Activated T-helper 1 cell treated with anti-CD3 and anti-CD28 coated beads, Interleukin-12 subunit alpha, Interleukin-12 subunit beta, Interleukin-2, Interleukin-4 antibody, amounts not matched to agents 30 ng/mL and 10 ng/mL and 1 ng/mL, durations not matched to agents 14 hours and 24 hours and 36 hours (primary cell): ENCODE data around the gene ATP6V1C2. TPM values are rescaled to one million over a fixed set of nuclear protein-coding genes. Genes with fewer than 3 reads are reported as not detected.

ENCODE experiments used
- DNase-seq: peaks from one replicate; pipeline ENCODE4 v3.0.0; 2021; ENCODE audit warnings: low spot score
- H3K27ac Mint-ChIP-seq: one replicate; pipeline ENCODE4 v1.8.0; 2021; ENCODE audit warnings: mild to moderate bottlenecking, mixed read lengths
- H3K27me3 Mint-ChIP-seq: one replicate; pipeline ENCODE4 v1.8.0; 2022; ENCODE audit warnings: mild to moderate bottlenecking, moderate library complexity, mixed read lengths; ENCODE audit not compliant: insufficient read depth
- H3K36me3 Mint-ChIP-seq: one replicate; pipeline ENCODE4 v1.8.0; 2021; ENCODE audit warnings: low read depth, mixed read lengths
- H3K4me1 Mint-ChIP-seq: one replicate; pipeline ENCODE4 v1.8.0; 2021; ENCODE audit warnings: low read depth, mixed read lengths
- H3K4me3 Mint-ChIP-seq: one replicate; pipeline ENCODE4 v1.8.0; 2021; ENCODE audit warnings: mild to moderate bottlenecking, moderate library complexity, mixed read lengths
- H3K9me3 Mint-ChIP-seq: one replicate; pipeline ENCODE4 v1.8.0; 2021; ENCODE audit warnings: mixed read lengths
- intact Hi-C: fragments of 100-400 bp; cut with micrococcal nuclease; formaldehyde crosslinking; loops from one replicate; pipeline ENCODE4 v1.15.1; 2024
- total RNA-seq: library from RNA; stranded (reverse); gene quantifications from 2 replicates; pipeline ENCODE4 v1.2.3, GENCODE V29; 2022

The ATP6V1C2 gene
- total RNA-seq, 1 donor from 2014 or later, result 0.05 TPM

DNA sequence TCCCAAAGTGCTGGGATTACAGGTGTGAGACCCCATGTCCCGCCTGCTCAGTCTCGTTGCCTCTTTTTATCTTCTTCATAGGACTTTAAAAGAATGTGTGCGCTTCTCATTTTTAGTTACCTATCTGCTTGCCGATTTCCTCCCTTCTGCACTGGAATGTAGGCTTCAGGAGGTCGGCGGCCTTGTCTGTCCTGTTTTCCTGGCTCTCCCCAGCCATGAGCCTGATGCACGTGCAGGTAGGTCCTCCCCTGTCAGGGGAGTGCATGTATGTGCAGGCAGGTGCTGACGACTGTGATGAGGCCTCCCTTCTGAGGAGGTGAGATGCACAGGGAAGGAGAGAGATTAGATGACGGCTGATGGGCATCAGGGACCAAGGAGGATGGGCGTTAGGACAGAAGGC lies 13.6 kb upstream of the ATP6V1C2 start:
- H3K27ac Mint-ChIP-seq, result no peak overlapping the region
- peaks cover 15% of the 10 kb centered on the region for H3K27me3 Mint-ChIP-seq
- no peaks in the 10 kb centered on the region for H3K9me3 Mint-ChIP-seq
- peaks cover 12% of the 10 kb centered on the region for H3K4me1 Mint-ChIP-seq
- H3K4me3 Mint-ChIP-seq, result no peak overlapping the region
- intact Hi-C loops, result no loop called here
- no peaks in the 10 kb centered on the region for H3K36me3 Mint-ChIP-seq
- DNase-seq, result no peak

DNA sequence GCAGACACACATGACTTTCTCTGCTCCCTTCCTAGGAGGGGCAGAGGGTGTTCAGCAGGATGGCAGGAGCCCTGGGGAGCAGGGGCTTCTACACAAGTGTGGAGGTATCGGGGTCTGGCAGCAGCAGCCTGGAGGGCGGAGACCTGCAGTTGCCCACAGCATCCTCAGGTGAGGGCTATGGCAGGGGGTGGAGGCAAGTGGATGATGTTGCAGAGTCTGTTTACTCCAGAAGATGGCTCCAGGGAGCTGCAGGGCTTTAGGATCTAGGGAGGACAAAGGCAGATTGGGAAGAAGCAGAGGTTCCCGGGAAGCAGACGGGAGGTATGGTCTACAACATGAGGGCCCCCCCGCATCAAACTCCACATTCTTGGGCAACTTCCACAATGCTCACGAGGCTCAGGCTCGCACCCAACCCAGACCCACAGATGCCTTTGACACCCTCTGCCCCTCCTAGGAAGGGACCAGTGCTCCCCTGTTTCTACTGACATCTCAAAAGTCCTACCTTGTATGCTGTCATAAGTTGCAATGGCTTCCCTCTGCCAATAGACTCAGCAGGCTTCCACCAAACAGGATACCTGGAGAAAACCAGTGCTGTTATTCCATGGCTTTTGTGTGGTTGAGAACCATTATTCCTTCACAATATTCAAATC lies 12.0 kb upstream of the ATP6V1C2 start:
- H3K4me3 Mint-ChIP-seq, result no peak overlapping the region
- H3K9me3 Mint-ChIP-seq, result no peaks in the 10 kb centered on the region
- peaks cover 12% of the 10 kb centered on the region for H3K4me1 Mint-ChIP-seq
- peaks cover 20% of the 10 kb centered on the region for H3K27me3 Mint-ChIP-seq
- intact Hi-C loops, result no loop called here
- no peak for DNase-seq
- H3K36me3 Mint-ChIP-seq, result no peaks in the 10 kb centered on the region
- no peak overlapping the region for H3K27ac Mint-ChIP-seq

DNA sequence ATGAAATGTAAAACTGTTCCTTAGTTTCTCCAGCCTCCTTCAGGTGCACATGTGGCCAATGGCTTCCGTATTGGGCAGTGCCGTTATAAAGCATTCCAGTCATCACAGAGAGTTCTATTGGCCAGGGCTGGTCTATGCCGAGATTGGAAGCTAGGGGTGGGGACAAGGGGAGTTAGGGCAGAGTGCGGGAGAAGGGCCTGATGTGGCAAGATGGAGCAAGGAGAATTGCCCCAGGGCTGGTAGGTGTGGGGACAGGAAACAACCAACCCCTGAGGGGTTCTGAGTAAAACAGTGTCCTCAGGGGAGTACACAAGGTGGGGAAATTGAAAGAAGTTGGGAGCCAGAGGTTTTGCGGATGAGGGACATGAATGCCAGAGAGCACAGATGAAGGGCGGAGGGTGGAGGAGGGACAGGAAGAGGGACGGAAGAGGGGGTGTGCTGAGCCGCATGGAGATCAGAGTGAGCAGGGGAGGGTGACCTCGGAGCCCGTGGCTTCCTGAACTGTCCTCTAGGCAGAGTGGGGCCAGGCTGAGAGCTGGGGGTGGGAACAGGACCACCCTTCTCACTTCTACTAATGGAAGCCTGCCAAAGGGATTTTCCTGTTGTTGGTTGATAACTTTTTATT lies 9.1 kb upstream of the ATP6V1C2 start:
- intact Hi-C loops, result no loop called here
- Mint-ChIP-seq H3K27ac (peak overlapping the region; percentile 4), H3K4me1 (peaks cover 12% of the 10 kb centered on the region), H3K27me3 (peaks cover 23% of the 10 kb centered on the region), H3K9me3 (no peaks in the 10 kb centered on the region), H3K36me3 (no peaks in the 10 kb centered on the region), H3K4me3 (no peak overlapping the region)
- DNase-seq, result no peak

DNA sequence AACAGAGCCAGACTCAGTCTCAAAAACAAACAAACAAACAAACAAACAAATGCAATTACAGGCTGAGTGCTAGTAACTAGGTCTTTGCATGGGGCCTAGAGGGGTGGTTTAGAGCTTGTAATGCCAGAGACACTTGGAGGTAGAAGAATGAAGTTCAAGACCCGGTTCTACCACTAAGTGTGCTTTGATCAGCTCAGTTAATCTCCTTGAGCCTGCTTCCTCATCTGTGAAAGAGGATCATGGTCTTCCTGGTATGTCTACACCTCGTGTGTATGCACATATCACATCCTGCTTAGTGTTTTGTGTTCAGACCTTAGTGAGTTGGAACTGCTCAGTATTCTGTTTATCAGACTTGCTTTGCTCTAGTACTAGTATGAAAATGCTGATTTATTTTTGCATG lies 4.8 kb upstream of the ATP6V1C2 start:
- Mint-ChIP-seq H3K27ac (no peak overlapping the region), H3K27me3 (peaks cover 48% of the 10 kb centered on the region), H3K9me3 (no peaks in the 10 kb centered on the region), H3K4me1 (peaks cover 7% of the 10 kb centered on the region), H3K36me3 (no peaks in the 10 kb centered on the region), H3K4me3 (no peak overlapping the region)
- no peak for DNase-seq
- intact Hi-C loops, result no loop called here

DNA sequence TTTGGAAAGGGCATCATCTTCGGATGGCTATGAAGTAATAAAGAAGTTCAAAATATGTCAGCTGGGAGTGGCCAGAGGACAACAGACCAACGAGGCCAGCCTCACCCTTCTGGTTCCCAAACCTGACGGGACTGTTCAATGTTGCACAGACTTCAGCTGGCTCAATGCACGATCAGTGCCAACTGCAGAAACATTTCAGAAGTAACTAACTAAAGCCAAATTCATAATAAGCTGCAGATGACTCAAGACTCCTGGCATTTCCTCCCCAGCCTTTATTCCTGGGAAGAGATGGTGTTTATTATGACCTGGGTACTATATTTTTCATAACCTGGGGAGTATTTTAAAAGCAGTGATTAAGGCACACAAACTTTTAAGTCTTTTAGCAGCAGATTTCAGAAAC lies 3.8 kb upstream of the ATP6V1C2 start:
- H3K36me3 Mint-ChIP-seq, result no peaks in the 10 kb centered on the region
- intact Hi-C loops, result no loop called here

DNA sequence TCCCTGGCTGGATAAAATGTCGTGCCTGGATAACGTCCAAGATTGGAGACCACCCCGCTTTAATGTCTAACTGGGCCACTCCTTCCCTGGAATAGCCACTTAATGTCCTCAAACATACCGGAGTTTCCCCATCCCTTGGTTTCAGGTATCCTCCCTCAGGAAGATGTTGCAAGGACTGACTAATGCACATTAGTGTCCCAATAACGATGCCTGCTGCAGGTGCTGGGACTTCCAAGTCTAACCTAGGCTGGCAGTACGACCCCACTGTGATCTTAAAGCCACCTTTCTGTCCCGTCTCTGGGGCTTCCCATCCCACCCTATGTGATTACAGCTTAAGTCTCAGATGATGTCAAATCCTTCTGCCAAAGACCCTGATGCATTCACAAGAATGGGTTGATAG lies 1.1 kb upstream of the ATP6V1C2 start:
- Mint-ChIP-seq H3K4me1 (no peaks in the 10 kb centered on the region), H3K27me3 (peaks cover 68% of the 10 kb centered on the region), H3K4me3 (no peak overlapping the region), H3K36me3 (no peaks in the 10 kb centered on the region), H3K9me3 (no peaks in the 10 kb centered on the region), H3K27ac (no peak overlapping the region)
- intact Hi-C loops, result no loop called here
- no peak for DNase-seq

More for the DNA sequence above, 3.8 kb upstream of the ATP6V1C2 start:
- peaks cover 57% of the 10 kb centered on the region for H3K27me3 Mint-ChIP-seq
- H3K4me3 Mint-ChIP-seq, result no peak overlapping the region
- no peak for DNase-seq
- H3K27ac Mint-ChIP-seq, result no peak overlapping the region
- H3K9me3 Mint-ChIP-seq, result no peaks in the 10 kb centered on the region
- H3K4me1 Mint-ChIP-seq, result no peaks in the 10 kb centered on the region

DNA sequence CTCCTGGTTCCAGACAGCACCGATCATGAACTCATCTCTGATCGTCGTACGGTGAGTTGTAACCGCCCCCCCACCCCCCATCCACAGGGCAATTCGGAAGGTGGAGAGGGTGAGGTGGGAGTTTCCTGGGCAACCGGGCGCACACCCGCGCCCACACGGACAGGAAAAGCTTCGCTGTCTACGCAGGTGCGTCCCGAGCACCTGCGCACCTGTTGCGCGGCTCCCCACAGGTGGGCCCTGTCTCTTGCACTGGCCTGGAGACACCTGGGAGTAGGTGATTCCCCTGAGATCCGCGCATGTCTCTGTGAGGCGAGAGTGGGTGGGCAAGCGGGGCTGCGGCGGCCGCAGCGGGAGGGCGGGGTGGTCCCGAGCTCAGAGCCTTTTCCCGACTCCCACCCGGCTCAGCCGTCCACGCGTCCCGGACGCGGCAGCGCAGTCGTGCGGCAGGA lies 459 bp upstream of the ATP6V1C2 start:
- peaks cover 69% of the 10 kb centered on the region for H3K27me3 Mint-ChIP-seq

DNA sequence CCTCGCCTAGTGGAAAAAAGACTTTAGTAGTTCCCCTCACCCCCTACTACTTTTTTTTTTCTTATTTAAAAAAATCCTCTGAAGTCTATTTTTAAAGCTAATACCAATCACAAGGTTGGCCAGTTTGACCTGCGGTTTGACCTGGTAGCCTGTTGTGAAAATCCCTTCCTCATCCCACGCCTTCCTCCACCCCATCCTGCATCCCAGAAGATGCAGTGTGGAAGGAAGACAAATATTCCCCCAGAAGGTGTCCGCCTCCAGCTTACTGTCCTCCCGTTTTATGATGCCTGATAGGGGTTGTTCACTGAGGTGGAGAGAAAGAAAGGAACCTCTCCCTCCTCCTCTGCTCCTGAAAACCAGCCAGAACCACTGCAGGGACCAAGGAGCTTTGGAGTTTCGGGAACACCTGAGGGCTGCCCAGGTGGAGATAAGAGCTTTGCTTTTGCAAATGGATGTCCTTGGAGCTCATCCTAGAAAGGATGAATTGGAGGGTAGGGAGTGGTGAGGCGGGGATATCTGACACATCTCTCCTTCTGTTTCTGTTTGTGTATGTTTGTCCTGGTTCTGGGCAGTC lies 909 bp downstream of the ATP6V1C2 start:
- no peak overlapping the region for H3K27ac Mint-ChIP-seq
- no peaks in the 10 kb centered on the region for H3K4me1 Mint-ChIP-seq
- H3K27me3 Mint-ChIP-seq, result peaks cover 76% of the 10 kb centered on the region
- H3K9me3 Mint-ChIP-seq, result no peaks in the 10 kb centered on the region
- H3K36me3 Mint-ChIP-seq, result no peaks in the 10 kb centered on the region
- peak overlapping the region; percentile 3 for H3K4me3 Mint-ChIP-seq
- no peak for DNase-seq
- intact Hi-C loops, result no loop called here

More for the DNA sequence above, 459 bp upstream of the ATP6V1C2 start:
- H3K36me3 Mint-ChIP-seq, result no peaks in the 10 kb centered on the region
- H3K4me3 Mint-ChIP-seq, result peak overlapping the region; percentile 28
- H3K4me1 Mint-ChIP-seq, result no peaks in the 10 kb centered on the region
- intact Hi-C loops, result no loop called here
- H3K9me3 Mint-ChIP-seq, result no peaks in the 10 kb centered on the region
- no peak for DNase-seq
- H3K27ac Mint-ChIP-seq, result no peak overlapping the region

DNA sequence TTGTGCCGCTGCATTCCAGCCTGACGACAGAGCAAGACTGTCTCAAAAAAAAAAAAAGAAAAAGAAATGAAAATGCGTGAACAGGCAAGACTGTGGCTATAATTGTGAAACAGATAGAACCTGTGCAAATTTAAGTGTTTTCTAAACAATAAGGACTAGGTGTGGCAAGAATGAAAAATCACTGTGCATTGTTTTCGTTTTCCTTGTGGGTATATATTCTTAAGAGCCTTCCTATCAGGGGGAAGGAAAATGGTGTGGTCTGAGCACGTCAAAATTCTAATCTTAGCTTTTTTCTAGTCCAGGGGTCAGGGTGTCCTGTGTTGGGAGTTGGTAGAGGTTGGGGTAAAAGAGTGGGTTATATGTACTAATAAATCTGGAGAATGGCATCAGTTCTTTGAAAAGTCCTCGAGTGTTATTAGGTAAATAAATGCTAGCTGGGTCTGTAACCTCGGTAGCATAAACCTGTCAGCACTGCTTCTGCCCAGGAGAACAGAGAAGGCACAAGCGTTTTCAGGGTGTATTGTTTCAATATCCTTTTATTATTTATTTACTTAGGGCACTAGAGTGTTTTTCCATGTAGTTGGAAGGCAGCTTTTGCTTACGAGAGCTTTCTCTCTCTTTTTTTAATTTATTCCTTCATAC lies 11.6 kb downstream of the ATP6V1C2 start:
- Mint-ChIP-seq H3K4me3 (no peak overlapping the region), H3K9me3 (no peaks in the 10 kb centered on the region), H3K27me3 (peaks cover 8% of the 10 kb centered on the region), H3K27ac (no peak overlapping the region), H3K36me3 (no peaks in the 10 kb centered on the region), H3K4me1 (no peaks in the 10 kb centered on the region)
- intact Hi-C loops, result no loop called here
- DNase-seq, result no peak

DNA sequence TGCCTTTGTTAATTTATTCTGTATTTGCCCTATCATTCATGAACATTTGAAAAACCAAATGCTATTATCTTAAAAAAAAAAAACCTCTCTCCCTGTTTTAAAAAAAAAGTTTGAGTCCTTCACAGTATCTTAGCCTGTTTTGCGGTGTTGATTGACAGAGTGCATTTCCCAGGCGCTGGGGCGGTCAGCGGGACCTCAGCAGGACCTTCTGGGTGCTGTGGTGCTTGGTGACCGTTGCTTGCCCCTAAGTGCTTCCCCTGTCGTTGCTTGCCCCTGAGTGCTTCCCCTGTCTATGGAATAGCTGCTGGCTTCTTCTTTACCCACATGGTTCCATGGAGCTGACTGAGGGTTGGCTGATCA lies 12.1 kb downstream of the ATP6V1C2 start:
- Mint-ChIP-seq H3K27ac (no peak overlapping the region), H3K36me3 (no peaks in the 10 kb centered on the region), H3K9me3 (no peaks in the 10 kb centered on the region), H3K4me3 (no peak overlapping the region), H3K4me1 (no peaks in the 10 kb centered on the region), H3K27me3 (peaks cover 8% of the 10 kb centered on the region)
- DNase-seq, result no peak
- intact Hi-C loops, result no loop called here

DNA sequence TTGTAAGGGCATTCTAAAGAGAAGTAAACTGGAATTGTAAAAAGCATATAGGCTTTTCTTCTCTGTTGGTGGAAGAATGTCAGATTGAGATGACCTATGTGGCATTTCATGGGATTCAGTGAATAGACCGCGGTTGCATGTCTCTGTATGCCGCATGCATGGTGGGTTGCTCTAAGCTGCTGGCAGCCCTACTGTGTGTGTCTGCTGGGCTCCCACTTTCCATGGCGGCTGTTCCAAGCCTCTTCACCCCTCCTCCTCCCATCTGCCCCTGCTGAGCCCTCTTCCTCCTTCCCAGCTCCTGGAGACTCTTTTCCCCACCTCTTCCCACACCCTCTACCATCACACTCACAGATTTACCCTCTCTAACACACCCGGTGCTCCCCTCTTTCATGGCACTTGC lies 12.6 kb downstream of the ATP6V1C2 start:
- Mint-ChIP-seq H3K36me3 (no peaks in the 10 kb centered on the region), H3K27ac (no peak overlapping the region), H3K4me1 (no peaks in the 10 kb centered on the region), H3K4me3 (no peak overlapping the region), H3K27me3 (peaks cover 8% of the 10 kb centered on the region), H3K9me3 (no peaks in the 10 kb centered on the region)
- DNase-seq, result no peak
- intact Hi-C loops, result no loop called here

DNA sequence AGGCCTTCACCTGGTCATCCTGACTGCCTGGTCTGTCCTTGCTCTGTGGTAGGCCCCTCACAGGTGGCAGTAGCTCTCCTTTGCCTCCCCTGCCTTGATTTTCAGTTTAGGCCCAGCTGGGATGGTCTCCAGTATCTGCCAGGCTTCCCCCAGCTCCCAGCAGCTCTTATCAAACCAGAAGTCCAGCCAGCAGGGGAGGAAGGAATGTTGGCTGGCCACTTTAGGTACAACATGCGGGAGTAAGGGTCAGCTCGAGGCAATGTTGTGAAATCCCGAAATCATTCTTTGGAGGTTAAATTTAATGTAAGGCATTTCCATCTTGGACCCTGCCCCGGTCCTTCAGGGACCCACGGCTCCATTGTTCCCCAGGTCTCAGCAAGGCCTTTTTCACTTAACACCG lies 16.8 kb downstream of the ATP6V1C2 start:
- Mint-ChIP-seq H3K9me3 (no peaks in the 10 kb centered on the region), H3K36me3 (no peaks in the 10 kb centered on the region)

DNA sequence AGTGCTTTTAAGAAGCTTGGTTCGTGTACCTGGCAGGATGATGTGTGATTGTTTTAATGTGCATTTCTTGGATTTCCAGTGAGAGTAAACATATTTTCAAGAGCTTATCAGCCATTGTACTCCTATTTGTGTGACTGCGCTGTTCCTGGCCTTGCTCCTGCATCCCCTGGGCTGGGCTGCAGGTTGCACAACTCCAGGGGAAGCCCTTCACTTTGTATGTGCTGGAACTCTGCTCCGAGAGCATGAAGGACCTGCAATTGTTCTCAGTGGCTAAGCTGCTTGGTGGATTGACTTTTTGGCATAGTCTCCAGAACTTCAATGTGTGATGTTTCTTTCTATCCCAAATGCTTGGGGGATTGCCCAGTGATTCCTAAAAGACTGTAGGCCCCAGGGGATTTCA lies 18.8 kb downstream of the ATP6V1C2 start:
- H3K36me3 Mint-ChIP-seq, result no peaks in the 10 kb centered on the region

More for the DNA sequence above, 16.8 kb downstream of the ATP6V1C2 start:
- H3K4me1 Mint-ChIP-seq, result no peaks in the 10 kb centered on the region
- H3K27ac Mint-ChIP-seq, result no peak overlapping the region
- DNase-seq, result no peak
- H3K4me3 Mint-ChIP-seq, result no peak overlapping the region
- peaks cover 10% of the 10 kb centered on the region for H3K27me3 Mint-ChIP-seq
- intact Hi-C loops, result no loop called here

More for the DNA sequence above, 18.8 kb downstream of the ATP6V1C2 start:
- no peak for DNase-seq
- Mint-ChIP-seq H3K9me3 (no peaks in the 10 kb centered on the region), H3K4me3 (no peak overlapping the region), H3K27ac (no peak overlapping the region), H3K27me3 (peaks cover 2% of the 10 kb centered on the region), H3K4me1 (no peaks in the 10 kb centered on the region)
- intact Hi-C loops, result no loop called here
